ENCODE measurements around the gene PKLR. TPM values are rescaled to one million over a fixed set of nuclear protein-coding genes. Genes with fewer than 3 reads are reported as not detected.

PKLR gene
- total RNA-seq, 1 experiment from 2014 or later, result not detected

- Histone ChIP-seq H2BK12ac (ENCODE audit: insufficient read length, low read depth, low read length) (no peak overlapping the region), H3K27ac (ENCODE audit: insufficient read length, low read depth, low read length) (no peak overlapping the region), H3K9ac (ENCODE audit: extremely low read depth, insufficient read length, low read length) (no peak overlapping the region), H2AK5ac (ENCODE audit: insufficient read length, low read length) (no peak overlapping the region), H3K56ac (ENCODE audit: insufficient read length, low read depth, low read length) (no peak overlapping the region), H2BK120ac (ENCODE audit: low read depth, low read length, poor library complexity, severe bottlenecking) (no peak overlapping the region), H3K14ac (ENCODE audit: insufficient read depth, low read length) (no peak overlapping the region), H4K5ac (ENCODE audit: insufficient read length, low read depth, low read length) (no peak overlapping the region), H3K4me1 (ENCODE audit: insufficient read depth, low read length) (no peaks in the 10 kb centered on the region), H2BK5ac (ENCODE audit: insufficient read length, low read length) (no peak overlapping the region), H3K4me2 (ENCODE audit: insufficient read depth, insufficient read length, low read length) (no peak overlapping the region), H3K79me1 (ENCODE audit: insufficient read depth, low read depth, low read length, poor library complexity, severe bottlenecking) (no peaks in the 10 kb centered on the region), H3K23ac (ENCODE audit: insufficient read length, low read depth, low read length) (no peak overlapping the region), H4K20me1 (ENCODE audit: control insufficient read depth, insufficient read depth, insufficient read length) (no peaks in the 10 kb centered on the region), H2AFZ (ENCODE audit: low read length) (no peak overlapping the region), H3K4ac (ENCODE audit: low read depth, low read length) (no peak overlapping the region), H4K8ac (replicated peaks; ENCODE audit: insufficient read length, low read depth, low read length) (no peak overlapping the region), H3K18ac (ENCODE audit: insufficient read length, low read depth, low read length) (no peak overlapping the region), H3K79me2 (ENCODE audit: insufficient read depth, low read length) (no peaks in the 10 kb centered on the region), H3T11ph (ENCODE audit: low read length) (no peak overlapping the region), H4K91ac (ENCODE audit: insufficient read length, low read depth, low read length) (no peak overlapping the region), H3K9me3 (ENCODE audit: control insufficient read depth, low read depth, low read length) (no peaks in the 10 kb centered on the region), H2BK15ac (ENCODE audit: low read depth, low read length) (no peak overlapping the region), H3K23me2 (ENCODE audit: insufficient read length, low read depth, low read length, poor library complexity, severe bottlenecking) (no peaks in the 10 kb centered on the region), H3K27me3 (ENCODE audit: insufficient read depth, low read length) (no peaks in the 10 kb centered on the region), H2BK20ac (ENCODE audit: low read depth, low read length, poor library complexity, severe bottlenecking) (no peak overlapping the region)
- no CpG with 5 or more reads among the region's 8 CpGs for WGBS (ENCODE audit: extremely low coverage, insufficient read length, low lambda C conversion rate)
- Mint-ChIP-seq H3K9me3 (no peaks in the 10 kb centered on the region), H3K27ac (no peak overlapping the region), H3K27me3 (ENCODE audit: low read depth) (no peaks in the 10 kb centered on the region), H3K4me3 (no peak overlapping the region), H3K36me3 (ENCODE audit: insufficient read depth in 1 of 3, low read depth in 3 of 3) (peaks cover 22 to 74% (median 60%) of the 10 kb centered on the region in 3 experiments; a peak in 6 of 7 replicates), H3K4me1 (no peaks in the 10 kb centered on the region)
- DNase-seq, result no peak
- TF ChIP-seq CTCF (conservative IDR thresholded peaks at IDR 0.05), result no peak
Measured at GRCh38 chr1:155339515-155340097, 38.4 kb upstream of the PKLR start.
